Panc1 (cell line): ENCODE data around the gene TRAPPC14. TPM values are rescaled to one million over a fixed set of nuclear protein-coding genes. Genes with fewer than 3 reads are reported as not detected.

Experiments used
- ATAC-seq: fragments of 200-7000 bp; cut with Tn5 transposase; 2 replicates; pipeline ENCODE4 v1.9.1; 2020; ENCODE audit warnings: mild to moderate bottlenecking, moderate library complexity
- BruUV-seq: library from RNA; stranded (reverse); fragments of 400-500 nt; replicated peaks from 2 replicates; lab custom pipeline; 2021; lab: Mats Ljungman, UMichigan
- CTCF ChIA-PET: fragments of 300-600 bp; sonication (Branson Sonifier 250); formaldehyde crosslinking; loops from one replicate; lab custom pipeline; 2022; ENCODE audit warnings: antibody characterized with exemption; lab: Charles Lee
- POLR2A ChIA-PET: fragments of 300-600 bp; sonication (Branson Sonifier 250); formaldehyde crosslinking; loops from one replicate; lab custom pipeline; 2022; ENCODE audit warnings: antibody characterized with exemption; lab: Charles Lee
- DNase-seq: peaks from one replicate; pipeline ENCODE4 v3.0.0-alpha.2; 2010; ENCODE audit warnings: low read depth, low spot score
- H3K27ac ChIP-seq: 2 replicates; pipeline ENCODE4 v1.5.1; 2011; ENCODE audit warnings: mild to moderate bottlenecking, low read length, inconsistent platforms
- H3K27me3 ChIP-seq: fragments of 200-500 bp; sonication (Bioruptor generic); 2 replicates; pipeline ENCODE4 v1.6.0; 2014; ENCODE audit warnings: low read length, inconsistent platforms; ENCODE audit not compliant: control insufficient read depth, insufficient read depth
- H3K36me3 ChIP-seq: fragments of 200-500 bp; sonication (Bioruptor generic); 2 replicates; pipeline ENCODE4 v1.5.1; 2014; ENCODE audit warnings: inconsistent platforms, mild to moderate bottlenecking, low read length, moderate library complexity; ENCODE audit not compliant: control insufficient read depth, insufficient read depth
- H3K4me1 ChIP-seq: 2 replicates; pipeline ENCODE4 v1.5.1; 2011; ENCODE audit warnings: inconsistent platforms, mild to moderate bottlenecking, low read length, moderate library complexity; ENCODE audit not compliant: control insufficient read depth, insufficient read depth
- H3K4me3 ChIP-seq, 2 experiments: 2 replicates each; pipeline ENCODE4 v1.5.1; 2011 to 2012; ENCODE audit warnings: low read depth in 2 of 2, low read length in 2 of 2, mild to moderate bottlenecking in 2 of 2, inconsistent platforms in 1 of 2, moderate library complexity in 1 of 2
- H3K9me3 ChIP-seq: fragments of 200-500 bp; sonication (Bioruptor generic); 2 replicates; pipeline ENCODE4 v1.5.1; 2014; ENCODE audit warnings: low read depth, mild to moderate bottlenecking, inconsistent platforms, low read length, moderate library complexity; ENCODE audit not compliant: control insufficient read depth, insufficient read depth
- POLR2AphosphoS5 ChIP-seq: IDR thresholded peaks from 2 replicates; pipeline ENCODE4 v1.6.1; 2012; ENCODE audit warnings: mild to moderate bottlenecking, low read depth, low read length, moderate library complexity
- SIN3A ChIP-seq: IDR thresholded peaks from 2 replicates; pipeline ENCODE4 v1.6.1; 2012; ENCODE audit warnings: low read depth, mild to moderate bottlenecking, low read length, moderate library complexity, borderline replicate concordance; ENCODE audit not compliant: insufficient read depth
- TCF7L2 ChIP-seq: IDR thresholded peaks from 2 replicates; pipeline ENCODE4 v1.6.1; 2011; ENCODE audit warnings: mild to moderate bottlenecking, low read depth, low read length, inconsistent platforms
- in situ Hi-C: cut with HindIII; loops from 2 replicates; pipeline ENCODE4 v1.10.0; 2016; ENCODE audit warnings: low sequenced_read_pairs, low pct_unique_long_range_greater_than_20kb
- intact Hi-C: fragments of 100-400 bp; cut with micrococcal nuclease; formaldehyde crosslinking; loops from one replicate; pipeline ENCODE4 v1.10.0; 2022; ENCODE audit not compliant: unreplicated experiment
- total RNA-seq: library from RNA; stranded (reverse); gene quantifications from one replicate; pipeline ENCODE4 v1.2.1, GENCODE V29; 2021; ENCODE audit not compliant: unreplicated experiment
- TF ChIP-seq, protein P1 (sequence below), 2 experiments: IDR thresholded peaks; 2 replicates each; pipeline ENCODE4 v1.6.1; 2011 to 2012; ENCODE audit warnings: low read depth in 2 of 2, control low read depth in 1 of 2, low read length in 1 of 2, mild to moderate bottlenecking in 1 of 2, moderate library complexity in 1 of 2; ENCODE audit not compliant: insufficient read depth in 1 of 2
- TF ChIP-seq, protein P2 (sequence below): fragments of 450-650 bp; IDR thresholded peaks from 2 replicates; pipeline ENCODE4 v1.5.1; 2017; ENCODE audit warnings: mild to moderate bottlenecking

TRAPPC14 gene
- total RNA-seq, 1 experiment from 2014 or later, result 33.2 TPM

DNA sequence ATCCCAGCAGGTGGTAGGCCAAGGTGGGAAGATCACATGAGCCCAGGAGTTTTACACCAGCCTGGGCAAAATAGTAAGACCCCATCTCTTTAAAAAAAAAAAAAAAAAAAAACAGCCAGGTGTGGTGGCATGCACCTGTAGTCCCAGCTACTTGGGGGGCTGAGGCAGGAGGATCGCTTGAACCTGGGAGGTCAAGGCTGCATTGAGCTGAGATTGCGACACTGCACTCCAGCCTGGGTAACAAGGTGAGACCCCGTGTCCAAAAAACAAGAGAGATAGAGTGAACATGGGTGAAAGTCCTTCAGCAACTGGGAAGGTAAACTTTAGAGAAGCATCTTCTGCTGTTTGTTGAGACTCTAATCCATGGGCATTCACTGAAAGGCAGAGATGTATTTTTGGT, 16.1 kb downstream of the TRAPPC14 start:
- ATAC-seq (no peak), DNase-seq (no peak)
- CTCF ChIA-PET, result no interaction called here
- intact Hi-C loops, result no loop called here
- H3K27ac ChIP-seq, result no peak overlapping the region
- TF ChIP-seq SIN3A, result no peak
- TF ChIP-seq, protein P1, sequence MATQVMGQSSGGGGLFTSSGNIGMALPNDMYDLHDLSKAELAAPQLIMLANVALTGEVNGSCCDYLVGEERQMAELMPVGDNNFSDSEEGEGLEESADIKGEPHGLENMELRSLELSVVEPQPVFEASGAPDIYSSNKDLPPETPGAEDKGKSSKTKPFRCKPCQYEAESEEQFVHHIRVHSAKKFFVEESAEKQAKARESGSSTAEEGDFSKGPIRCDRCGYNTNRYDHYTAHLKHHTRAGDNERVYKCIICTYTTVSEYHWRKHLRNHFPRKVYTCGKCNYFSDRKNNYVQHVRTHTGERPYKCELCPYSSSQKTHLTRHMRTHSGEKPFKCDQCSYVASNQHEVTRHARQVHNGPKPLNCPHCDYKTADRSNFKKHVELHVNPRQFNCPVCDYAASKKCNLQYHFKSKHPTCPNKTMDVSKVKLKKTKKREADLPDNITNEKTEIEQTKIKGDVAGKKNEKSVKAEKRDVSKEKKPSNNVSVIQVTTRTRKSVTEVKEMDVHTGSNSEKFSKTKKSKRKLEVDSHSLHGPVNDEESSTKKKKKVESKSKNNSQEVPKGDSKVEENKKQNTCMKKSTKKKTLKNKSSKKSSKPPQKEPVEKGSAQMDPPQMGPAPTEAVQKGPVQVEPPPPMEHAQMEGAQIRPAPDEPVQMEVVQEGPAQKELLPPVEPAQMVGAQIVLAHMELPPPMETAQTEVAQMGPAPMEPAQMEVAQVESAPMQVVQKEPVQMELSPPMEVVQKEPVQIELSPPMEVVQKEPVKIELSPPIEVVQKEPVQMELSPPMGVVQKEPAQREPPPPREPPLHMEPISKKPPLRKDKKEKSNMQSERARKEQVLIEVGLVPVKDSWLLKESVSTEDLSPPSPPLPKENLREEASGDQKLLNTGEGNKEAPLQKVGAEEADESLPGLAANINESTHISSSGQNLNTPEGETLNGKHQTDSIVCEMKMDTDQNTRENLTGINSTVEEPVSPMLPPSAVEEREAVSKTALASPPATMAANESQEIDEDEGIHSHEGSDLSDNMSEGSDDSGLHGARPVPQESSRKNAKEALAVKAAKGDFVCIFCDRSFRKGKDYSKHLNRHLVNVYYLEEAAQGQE (IDR thresholded peaks at IDR 0.05; ENCODE audit: insufficient read depth in 1 of 2, low read depth in 2 of 2, low read length in 1 of 2), result no peak
- no peak for TF ChIP-seq TCF7L2
- TF ChIP-seq POLR2AphosphoS5, result no peak
- TF ChIP-seq, protein P2, sequence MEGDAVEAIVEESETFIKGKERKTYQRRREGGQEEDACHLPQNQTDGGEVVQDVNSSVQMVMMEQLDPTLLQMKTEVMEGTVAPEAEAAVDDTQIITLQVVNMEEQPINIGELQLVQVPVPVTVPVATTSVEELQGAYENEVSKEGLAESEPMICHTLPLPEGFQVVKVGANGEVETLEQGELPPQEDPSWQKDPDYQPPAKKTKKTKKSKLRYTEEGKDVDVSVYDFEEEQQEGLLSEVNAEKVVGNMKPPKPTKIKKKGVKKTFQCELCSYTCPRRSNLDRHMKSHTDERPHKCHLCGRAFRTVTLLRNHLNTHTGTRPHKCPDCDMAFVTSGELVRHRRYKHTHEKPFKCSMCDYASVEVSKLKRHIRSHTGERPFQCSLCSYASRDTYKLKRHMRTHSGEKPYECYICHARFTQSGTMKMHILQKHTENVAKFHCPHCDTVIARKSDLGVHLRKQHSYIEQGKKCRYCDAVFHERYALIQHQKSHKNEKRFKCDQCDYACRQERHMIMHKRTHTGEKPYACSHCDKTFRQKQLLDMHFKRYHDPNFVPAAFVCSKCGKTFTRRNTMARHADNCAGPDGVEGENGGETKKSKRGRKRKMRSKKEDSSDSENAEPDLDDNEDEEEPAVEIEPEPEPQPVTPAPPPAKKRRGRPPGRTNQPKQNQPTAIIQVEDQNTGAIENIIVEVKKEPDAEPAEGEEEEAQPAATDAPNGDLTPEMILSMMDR, result no peak
- H3K4me1 ChIP-seq, result no peaks in the 10 kb centered on the region
- H3K9me3 ChIP-seq, result no peaks in the 10 kb centered on the region
- in situ Hi-C loops, result no loop called here
- H3K27me3 ChIP-seq, result no peaks in the 10 kb centered on the region
- BruUV-seq, result no TSS peak
- POLR2A ChIA-PET, result no interaction called here
- H3K36me3 ChIP-seq, result no peaks in the 10 kb centered on the region
- no peak overlapping the region for H3K4me3 ChIP-seq

DNA sequence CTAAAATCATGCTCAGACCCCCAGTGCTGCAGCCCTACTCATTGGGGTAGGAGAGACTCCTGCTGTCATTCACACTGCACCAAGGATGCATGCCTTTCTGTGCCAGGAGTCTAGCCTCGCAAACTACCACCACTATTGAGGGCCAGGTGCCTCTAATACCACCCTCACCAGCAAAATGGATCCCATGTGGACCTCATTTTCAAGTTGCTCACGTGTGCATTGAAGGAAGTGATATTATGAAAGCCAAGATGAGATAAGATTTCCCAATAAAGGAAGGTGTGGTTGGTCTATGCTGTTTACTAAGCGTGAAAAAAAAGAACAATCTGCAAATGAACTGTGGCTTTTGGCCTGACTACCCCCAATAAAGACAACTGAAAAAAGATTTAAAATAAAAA, 17.0 kb downstream of the TRAPPC14 start:
- in situ Hi-C loops, result no loop called here
- Histone ChIP-seq H3K9me3 (no peaks in the 10 kb centered on the region), H3K27ac (no peak overlapping the region), H3K27me3 (no peaks in the 10 kb centered on the region), H3K36me3 (no peaks in the 10 kb centered on the region), H3K4me1 (no peaks in the 10 kb centered on the region), H3K4me3 (no peak overlapping the region)
- intact Hi-C loops, result no loop called here
- no TSS peak for BruUV-seq
- CTCF ChIA-PET, result no interaction called here
- TF ChIP-seq TCF7L2 (no peak), SIN3A (no peak), POLR2AphosphoS5 (no peak)
- TF ChIP-seq, protein P1 (IDR thresholded peaks at IDR 0.05; ENCODE audit: insufficient read depth in 1 of 2, low read depth in 2 of 2, low read length in 1 of 2), result no peak
- TF ChIP-seq, protein P2, result no peak
- ATAC-seq, result no peak
- POLR2A ChIA-PET, result interaction anchor here (0.6 kb wide), 1 partner anchor 261 kb away, joined by 3 read pairs; no protein-coding TSS in a partner anchor
- DNase-seq, result no peak
